Ovary (tissue), 9 donors: ENCODE results near the gene NPM1. TPM values are rescaled to one million over a fixed set of nuclear protein-coding genes. Genes with fewer than 3 reads are reported as not detected.

Experiments
- DNase-seq, 5 donors: peaks; one replicate each; pipeline ENCODE4 v3.0.0-alpha.2; 2019 to 2020
- H3K27ac ChIP-seq, 2 donors: fragments of 200-600 bp; one replicate each; pipeline versions ENCODE4 v1.5.1 to v1.8.0; 2019 to 2022
- H3K27me3 ChIP-seq: fragments of 200-600 bp; one replicate; pipeline ENCODE4 v1.8.0; 2022
- H3K36me3 ChIP-seq: fragments of 200-600 bp; sonication (generic); one replicate; pipeline ENCODE4 v1.5.1; 2019
- H3K4me1 ChIP-seq: one replicate; pipeline ENCODE4 v1.8.1; 2013; ENCODE audit warnings: mild to moderate bottlenecking, moderate library complexity; ENCODE audit not compliant: insufficient read depth
- H3K4me3 ChIP-seq: fragments of 200-600 bp; sonication (generic); one replicate; pipeline ENCODE4 v1.5.1; 2017
- H3K9me3 ChIP-seq, 2 donors: fragments of 200-600 bp in 1 of 2; sonication (generic) in 1 of 2; one replicate each; pipeline versions ENCODE4 v1.5.1 to v1.8.1; 2013 to 2019; ENCODE audit warnings: mild to moderate bottlenecking in 1 of 2, moderate library complexity in 1 of 2
- CTCF ChIP-seq, 3 donors: fragments of 450-650 bp in 2 of 3; fragments of 200-600 bp in 1 of 3; IDR thresholded peaks; one replicate each; pipeline versions ENCODE4 v1.5.1 to v1.8.0; 2016 to 2022; ENCODE audit warnings: antibody characterized with exemption in 3 of 3, mild to moderate bottlenecking in 1 of 3
- EP300 ChIP-seq: sonication (generic); formaldehyde crosslinking; IDR thresholded peaks from one replicate; pipeline ENCODE4 v1.6.1; 2017; ENCODE audit warnings: antibody characterized with exemption
- POLR2A ChIP-seq: fragments of 450-650 bp; IDR thresholded peaks from one replicate; pipeline ENCODE4 v1.6.1; 2017; ENCODE audit warnings: antibody characterized with exemption, mild to moderate bottlenecking, moderate library complexity
- WGBS, 3 donors: extraction: QIAGEN DNeasy Blood & Tissue Kit in 1 of 3; methylation state at CpG; one replicate each; pipeline versions ENCODE4 v1.1.5 to v1.1.7; 2013 to 2017; 5-methylcytosine and 5-hydroxymethylcytosine counted together
- intact Hi-C, 4 donors: fragments of 100-400 bp; cut with DNase I; formaldehyde crosslinking; loops; one replicate each; pipeline versions ENCODE4 v1.11.0 to v1.15.1; 2022 to 2023
- polyA plus RNA-seq, 2 donors: library from polyadenylated mRNA; stranded (reverse); fragments of 200-250 nt in 1 of 2; fragments of 350-450 nt in 1 of 2; fragmentation: Illumina TruSeq in 1 of 2; extraction: RNeasy Lipid Tissue Mini Kit (QIAGEN cat#74804) in 1 of 2; gene quantifications; one replicate each; pipeline ENCODE4 v1.2.3, GENCODE V29; 2013 to 2014
- total RNA-seq, 7 donors: library from RNA; depleted of rRNA in 2 of 7; stranded (reverse); fragments of >200 nt in 2 of 7; fragmentation: NEBNext Ultra II Directional in 3 of 7; extraction: Animal tissue kit (Norgen Biotek cat#: 25700) in 3 of 7; gene quantifications; one replicate each; pipeline versions ENCODE4 v1.1.0 to v1.2.4, GENCODE V29; 2016 to 2023
- donor health status: DM: no; HTN: no; CAD: no; lungs with moderate emphysema.
- donor health status: DM: no; HTN: no; CAD: no.
- donor health status: Bipolar disorder and iron deficiency.
- donor health status: DM: yes; HTN: yes; CAD: no.
- donor health status: DM: no; HTN: no; CAD: no.
- donor health status: DM: yes; HTN: yes; CAD: no.

Gene NPM1
- total and polyA plus RNA-seq, 9 donors = 1,123 to 3,932 (median 1,741) TPM

DNA sequence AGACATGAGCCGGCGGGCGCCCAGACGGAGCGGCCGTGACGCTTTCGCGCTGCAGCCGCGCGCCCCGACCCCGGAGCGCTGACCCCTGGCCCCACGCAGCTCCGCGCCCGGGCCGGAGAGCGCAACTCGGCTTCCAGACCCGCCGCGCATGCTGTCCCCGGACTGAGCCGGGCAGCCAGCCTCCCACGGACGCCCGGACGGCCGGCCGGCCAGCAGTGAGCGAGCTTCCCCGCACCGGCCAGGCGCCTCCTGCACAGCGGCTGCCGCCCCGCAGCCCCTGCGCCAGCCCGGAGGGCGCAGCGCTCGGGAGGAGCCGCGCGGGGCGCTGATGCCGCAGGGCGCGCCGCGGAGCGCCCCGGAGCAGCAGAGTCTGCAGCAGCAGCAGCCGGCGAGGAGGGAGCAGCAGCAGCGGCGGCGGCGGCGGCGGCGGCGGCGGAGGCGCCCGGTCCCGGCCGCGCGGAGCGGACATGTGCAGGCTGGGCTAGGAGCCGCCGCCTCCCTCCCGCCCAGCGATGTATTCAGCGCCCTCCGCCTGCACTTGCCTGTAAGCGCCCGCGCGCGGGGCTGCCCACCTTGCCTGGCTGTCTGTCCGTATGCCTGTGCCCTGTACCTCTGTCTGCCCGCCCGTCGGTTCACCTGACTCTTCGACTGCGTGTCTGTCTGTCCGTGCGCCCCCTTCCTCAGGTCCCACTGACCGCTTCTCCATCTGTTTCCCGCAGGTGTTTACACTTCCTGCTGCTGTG lies 32.2 kb downstream of the NPM1 start:
- no peaks in the 10 kb centered on the region for H3K36me3 ChIP-seq
- H3K27ac ChIP-seq = no peak overlapping the region
- intact Hi-C loops = loop anchor here in 3 of 4 donors (5.0 to 10.0 kb wide), 4 partner anchors 195 to 765 kb away; partner anchors contain the start of gene STK10 (in 1 of the 3)
- H3K27me3 ChIP-seq = peaks cover 2% of the 10 kb centered on the region
- H3K4me1 ChIP-seq = peaks cover 6% of the 10 kb centered on the region
- H3K9me3 ChIP-seq = no peaks in the 10 kb centered on the region
- TF ChIP-seq POLR2A = no peak
- TF ChIP-seq CTCF (IDR thresholded peaks at IDR 0.05) = no peak
- no peak for TF ChIP-seq EP300
- peak overlapping the region; percentile 25 for H3K4me3 ChIP-seq
- WGBS, 3 donors = 1 to 2% (median 1%) methylated on average over 48 to 95 of the region's 95 CpGs
- DNase-seq = peak in 3 of 5 donors; percentile 26 to 53 (median 42)

DNA sequence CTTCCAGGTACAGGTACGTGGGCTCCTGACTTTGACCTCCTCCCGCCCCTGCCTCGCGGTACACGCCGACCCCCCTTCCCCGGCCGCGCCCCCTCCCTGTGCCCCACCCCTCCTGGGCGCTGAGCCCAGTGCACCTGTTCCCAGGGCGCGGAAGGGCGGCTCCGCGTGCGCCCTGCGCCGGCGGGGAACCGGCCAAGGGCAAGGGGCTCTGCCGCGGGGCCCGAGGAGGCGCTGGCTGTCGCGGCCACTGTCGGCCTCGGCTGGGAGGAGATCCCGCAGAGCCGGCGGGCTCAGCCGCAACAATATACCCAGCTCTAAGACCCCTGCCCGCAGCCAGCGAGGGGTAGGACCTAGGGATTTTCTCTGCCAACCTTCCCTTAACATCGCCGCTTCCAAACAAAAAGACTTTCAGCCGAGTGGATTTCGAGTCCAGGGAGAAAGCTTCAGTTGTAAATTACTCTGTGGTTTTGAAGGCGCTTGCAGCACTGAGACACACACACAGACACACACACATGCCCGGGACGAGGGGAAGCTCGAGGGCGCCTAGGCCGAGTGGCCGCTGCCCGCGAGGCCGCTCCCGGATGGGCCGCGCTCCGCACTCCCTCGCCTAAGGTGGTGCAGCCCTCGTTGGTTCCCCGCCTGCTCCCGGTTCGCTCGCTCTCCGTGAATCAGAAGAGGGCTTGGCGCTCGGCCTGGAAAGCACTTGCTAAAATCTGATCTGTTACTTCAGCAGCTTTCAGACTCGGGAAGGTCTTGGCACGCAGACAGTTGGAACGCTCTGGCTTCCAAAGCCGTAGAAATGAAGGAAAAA lies 33.0 kb downstream of the NPM1 start:
- 1 to 2% (median 1%) methylated on average over 54 to 65 of the region's 65 CpGs for WGBS, 3 donors
- Histone ChIP-seq H3K27ac (no peak overlapping the region), H3K27me3 (peaks cover 2% of the 10 kb centered on the region), H3K4me3 (no peak overlapping the region), H3K4me1 (peaks cover 6% of the 10 kb centered on the region), H3K36me3 (no peaks in the 10 kb centered on the region), H3K9me3 (no peaks in the 10 kb centered on the region)
- peak; percentile 65 to 86 (median 74) for DNase-seq
- TF ChIP-seq CTCF (IDR thresholded peaks at IDR 0.05) (no peak), EP300 (no peak), POLR2A (no peak)
- intact Hi-C loops = loop anchor here in 3 of 4 donors (5.0 kb wide), 2 partner anchors 487 to 492 kb away; no protein-coding TSS in a partner anchor

DNA sequence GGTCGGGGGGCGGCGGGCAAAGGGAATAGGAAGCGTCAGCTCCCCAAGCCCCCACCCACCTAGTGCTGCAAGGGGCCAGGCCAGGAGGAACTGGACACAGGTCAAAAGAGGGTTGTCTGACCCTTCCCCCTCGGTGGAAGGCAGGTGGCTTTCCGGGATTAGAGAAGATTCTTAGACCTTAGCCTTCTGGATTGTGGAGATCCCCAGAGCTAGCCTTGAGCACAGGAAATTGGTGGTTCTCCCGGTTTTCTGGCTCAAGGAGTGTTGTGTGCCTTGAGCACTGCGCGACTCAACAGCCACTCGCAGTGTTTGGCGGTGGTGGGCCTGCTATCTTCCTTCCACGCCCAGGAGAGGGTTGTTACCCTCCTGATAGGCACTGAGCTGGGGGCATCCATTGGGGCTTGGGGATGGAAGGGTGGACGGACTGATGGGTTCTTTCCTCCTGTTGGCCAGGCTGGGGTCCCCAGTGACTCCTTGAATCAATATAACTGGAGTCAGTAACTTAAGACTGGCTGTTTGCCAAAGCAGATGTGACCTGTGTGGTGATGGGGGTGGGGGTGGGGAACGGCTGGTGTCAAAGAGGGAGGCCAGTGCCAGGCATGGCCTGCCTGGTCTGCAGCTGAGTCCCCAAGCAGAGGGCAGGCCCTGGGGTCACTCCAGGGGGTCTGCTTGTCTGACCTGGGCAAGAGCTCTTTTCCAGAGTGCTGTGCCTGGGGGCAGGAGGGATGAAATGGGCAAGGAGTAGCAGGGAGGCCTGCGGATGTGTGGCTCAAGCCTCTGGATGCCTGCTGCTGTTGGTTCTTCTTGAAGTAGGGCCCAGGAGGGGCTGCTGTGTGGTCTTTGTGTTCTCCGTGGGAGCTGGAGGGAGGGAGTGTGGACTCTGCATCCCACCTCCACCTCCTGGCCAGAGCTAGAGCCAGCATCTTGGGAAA lies 33.9 kb downstream of the NPM1 start:
- H3K27ac ChIP-seq = no peak overlapping the region
- no peak for TF ChIP-seq CTCF (IDR thresholded peaks at IDR 0.05)
- no peak for TF ChIP-seq EP300
- no peak for TF ChIP-seq POLR2A
- no peak overlapping the region for H3K4me3 ChIP-seq
- intact Hi-C loops = loop anchor here in 3 of 4 donors (5.0 kb wide), 2 partner anchors 486 to 491 kb away; no protein-coding TSS in a partner anchor
- no peaks in the 10 kb centered on the region for H3K9me3 ChIP-seq
- 52 to 59% (median 58%) methylated on average over 16 of the region's 16 CpGs for WGBS, 3 donors
- H3K36me3 ChIP-seq = no peaks in the 10 kb centered on the region
- DNase-seq = peak in 1 of 5 donors; percentile 34
- H3K27me3 ChIP-seq = peaks cover 2% of the 10 kb centered on the region
- H3K4me1 ChIP-seq = peaks cover 6% of the 10 kb centered on the region

GRCh38 chr5:171422495-171422894 lies 34.8 kb downstream of the NPM1 start:
- 98 to 100% (median 100%) methylated on average over 2 of the region's 2 CpGs for WGBS, 3 donors
- Histone ChIP-seq H3K27ac (no peak overlapping the region), H3K4me1 (peaks cover 6% of the 10 kb centered on the region), H3K36me3 (no peaks in the 10 kb centered on the region), H3K9me3 (no peaks in the 10 kb centered on the region), H3K4me3 (no peak overlapping the region), H3K27me3 (peaks cover 2% of the 10 kb centered on the region)
- no peak for TF ChIP-seq POLR2A
- TF ChIP-seq EP300 = no peak
- TF ChIP-seq CTCF (IDR thresholded peaks at IDR 0.05) = no peak
- peak in 1 of 5 donors; percentile 16 for DNase-seq
- intact Hi-C loops = loop anchor here in 3 of 4 donors (5.0 kb wide), 2 partner anchors 485 to 490 kb away; no protein-coding TSS in a partner anchor
